ENCODE data around the gene ZNF746.

- no peak for TF ChIP-seq ZNF703 (CRISPR knock-in tag; IDR thresholded peaks at IDR 0.05; ENCODE audit: borderline replicate concordance)
- no peak for TF ChIP-seq EP300 (IDR thresholded peaks at IDR 0.05; ENCODE audit: low read depth in 2 of 2, low read length in 2 of 2)
- no peak for TF ChIP-seq EP300 (CRISPR knock-in tag; IDR thresholded peaks at IDR 0.05; ENCODE audit: borderline replicate concordance)
- no peak for TF ChIP-seq MAZ (IDR thresholded peaks at IDR 0.05; ENCODE audit: borderline replicate concordance, low read depth, low read length)
- no peak for TF ChIP-seq MAZ (CRISPR knock-in tag; IDR thresholded peaks at IDR 0.05; ENCODE audit: low read depth)
- no peak for TF ChIP-seq CBX5 (CRISPR knock-in tag; IDR thresholded peaks at IDR 0.05; ENCODE audit: borderline replicate concordance)
- TF ChIP-seq FOSL1 (CRISPR knock-in tag; IDR thresholded peaks at IDR 0.05; ENCODE audit: borderline replicate concordance): no peak
- TF ChIP-seq POLR2A (IDR thresholded peaks at IDR 0.05; ENCODE audit: insufficient read depth in 1 of 2, low read depth in 2 of 2, low read length in 2 of 2): no peak
- TF ChIP-seq CTCF (CRISPR knock-in tag; IDR thresholded peaks at IDR 0.05): no peak
- no peak for TF ChIP-seq ZFX (CRISPR knock-in tag; IDR thresholded peaks at IDR 0.05; ENCODE audit: low read depth)
- no peak for TF ChIP-seq ZNF609 (CRISPR knock-in tag; IDR thresholded peaks at IDR 0.05; ENCODE audit: borderline replicate concordance)
- TF ChIP-seq POLR2AphosphoS5 (IDR thresholded peaks at IDR 0.05; ENCODE audit: low read depth, low read length): no peak
- TF ChIP-seq ZNF274 (CRISPR knock-in tag; IDR thresholded peaks at IDR 0.05): no peak
- no peak for TF ChIP-seq BCLAF1 (IDR thresholded peaks at IDR 0.05)
- TF ChIP-seq ZBTB33 (CRISPR knock-in tag; IDR thresholded peaks at IDR 0.05): no peak
- no peak for TF ChIP-seq BRF2 (CRISPR knock-in tag; IDR thresholded peaks at IDR 0.05)
These were observed 57.4 kb downstream of the ZNF746 start for GRCh38 chr7:149440222-149440621.
